Esophagus muscularis mucosa (tissue), 3 donors: ENCODE data around the gene TSPAN7.

Source experiments
- POLR2A ChIP-seq: fragments of 450-650 bp; IDR thresholded peaks from one replicate; pipeline ENCODE4 v1.6.1; 2017; ENCODE audit warnings: antibody characterized with exemption, moderate library complexity, mild to moderate bottlenecking, low read depth
- TF ChIP-seq, protein P1 (sequence below), 3 experiments: fragments of 200-600 bp in 2 of 3; fragments of 450-650 bp in 1 of 3; sonication (generic) in 2 of 3; IDR thresholded peaks; one replicate each; pipeline ENCODE4 v1.5.1; 2017 to 2019; ENCODE audit warnings: antibody characterized with exemption in 3 of 3, mild to moderate bottlenecking in 2 of 3, moderate library complexity in 1 of 3

DNA sequence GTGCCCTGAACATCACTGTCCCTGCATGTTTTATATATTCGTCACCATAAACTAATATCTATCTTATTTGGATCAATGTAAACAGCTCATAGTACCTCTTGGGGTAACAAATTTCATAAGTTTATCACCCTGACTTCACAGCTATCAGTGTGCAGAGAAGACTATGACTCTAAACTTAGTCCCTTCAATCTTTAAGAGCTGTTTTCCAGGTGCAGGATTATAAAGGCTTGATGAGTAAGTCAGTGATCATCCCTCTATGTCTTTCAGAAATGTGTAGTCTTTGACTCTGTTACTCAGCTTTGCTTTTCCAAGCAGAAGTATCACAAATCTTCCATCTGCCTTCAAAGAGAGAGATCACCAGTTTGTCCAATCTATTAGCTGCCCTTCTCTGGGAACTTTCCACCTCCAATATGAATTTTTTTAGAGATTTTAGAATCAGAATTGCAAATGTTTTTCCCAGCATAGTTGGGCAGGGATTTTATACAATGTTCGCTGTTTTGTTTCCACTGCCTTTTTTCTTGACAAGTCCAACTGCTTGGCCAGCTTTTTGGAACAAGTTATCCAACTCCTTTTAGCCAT lies 45.1 kb upstream of the TSPAN7 start:
- TF ChIP-seq, protein P1, sequence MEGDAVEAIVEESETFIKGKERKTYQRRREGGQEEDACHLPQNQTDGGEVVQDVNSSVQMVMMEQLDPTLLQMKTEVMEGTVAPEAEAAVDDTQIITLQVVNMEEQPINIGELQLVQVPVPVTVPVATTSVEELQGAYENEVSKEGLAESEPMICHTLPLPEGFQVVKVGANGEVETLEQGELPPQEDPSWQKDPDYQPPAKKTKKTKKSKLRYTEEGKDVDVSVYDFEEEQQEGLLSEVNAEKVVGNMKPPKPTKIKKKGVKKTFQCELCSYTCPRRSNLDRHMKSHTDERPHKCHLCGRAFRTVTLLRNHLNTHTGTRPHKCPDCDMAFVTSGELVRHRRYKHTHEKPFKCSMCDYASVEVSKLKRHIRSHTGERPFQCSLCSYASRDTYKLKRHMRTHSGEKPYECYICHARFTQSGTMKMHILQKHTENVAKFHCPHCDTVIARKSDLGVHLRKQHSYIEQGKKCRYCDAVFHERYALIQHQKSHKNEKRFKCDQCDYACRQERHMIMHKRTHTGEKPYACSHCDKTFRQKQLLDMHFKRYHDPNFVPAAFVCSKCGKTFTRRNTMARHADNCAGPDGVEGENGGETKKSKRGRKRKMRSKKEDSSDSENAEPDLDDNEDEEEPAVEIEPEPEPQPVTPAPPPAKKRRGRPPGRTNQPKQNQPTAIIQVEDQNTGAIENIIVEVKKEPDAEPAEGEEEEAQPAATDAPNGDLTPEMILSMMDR (IDR thresholded peaks at IDR 0.05), result no peak
- TF ChIP-seq POLR2A, result no peak
